ENCODE data around the gene TEPSIN. TPM values are rescaled to one million over a fixed set of nuclear protein-coding genes. Genes with fewer than 3 reads are reported as not detected.

Gene TEPSIN
- total and polyA plus RNA-seq, 2 of the 8 experiments (the other 6 are each of a cell fraction or from before 2014, with no cell fraction given): 22.9 to 28.0 TPM

DNA sequence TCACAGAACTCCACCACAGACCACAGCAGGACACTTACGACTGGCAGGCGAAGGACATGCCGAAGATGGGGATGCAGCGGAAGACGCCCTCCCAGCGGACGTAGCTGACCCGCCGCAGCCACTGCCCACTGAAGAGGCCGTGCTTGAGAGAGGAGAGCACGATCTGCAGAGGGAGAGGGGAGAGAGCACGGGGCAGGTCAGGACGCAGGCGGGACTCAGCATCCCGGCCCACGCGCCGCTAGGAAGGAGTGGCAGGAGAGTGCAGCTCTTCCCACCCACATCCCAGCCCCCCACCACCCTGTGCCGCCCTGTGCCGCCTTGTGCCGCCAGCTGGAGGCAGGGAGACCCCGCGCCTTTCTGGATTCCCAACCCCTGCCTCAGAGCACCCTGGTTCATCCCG lies 41.7 kb upstream of the TEPSIN start:
- Histone ChIP-seq H3K36me3 (ENCODE audit: control insufficient read depth in 2 of 4, insufficient read depth in 4 of 4, low read length in 3 of 4) (peaks cover 2 to 8% (median 5%) of the 10 kb centered on the region in 4 experiments; a peak in 4 of 8 replicates), H2AFZ (ENCODE audit: low read length) (no peak overlapping the region), H3K9me3 (ENCODE audit: insufficient read depth in 2 of 2, low read depth in 1 of 2, low read length in 1 of 2) (no peaks in the 10 kb centered on the region), H2BK15ac (ENCODE audit: low read length) (no peak overlapping the region), H3K9ac (replicated peaks in 1 of 4; ENCODE audit: extremely low read depth in 1 of 4, low read depth in 3 of 4, low read length in 3 of 4) (no peak overlapping the region), H3K4me2 (ENCODE audit: insufficient read depth in 1 of 2, low read depth in 2 of 2, low read length in 2 of 2) (no peak overlapping the region), H2BK120ac (replicated peaks; ENCODE audit: low read depth, low read length) (no peak overlapping the region), H2BK12ac (ENCODE audit: low read depth, low read length) (no peak overlapping the region), H3K14ac (ENCODE audit: insufficient read length) (no peak overlapping the region), H4K5ac (ENCODE audit: insufficient read length, low read depth, low read length) (no peak overlapping the region), H3K79me1 (ENCODE audit: low read depth, low read length) (peaks cover 4% of the 10 kb centered on the region), H4K91ac (replicated peaks; ENCODE audit: insufficient read length, low read length) (no peak overlapping the region), H3K23me2 (ENCODE audit: low read depth, low read length) (no peaks in the 10 kb centered on the region), H3K79me2 (ENCODE audit: control insufficient read depth in 1 of 2, insufficient read depth in 2 of 2, low read length in 2 of 2) (no peaks in the 10 kb centered on the region), H3K4me3 (ENCODE audit: extremely low read depth in 1 of 4, insufficient read depth in 2 of 4, low read depth in 3 of 4, low read length in 4 of 4) (no peak overlapping the region), H4K20me1 (replicated peaks in 1 of 2; ENCODE audit: control insufficient read depth in 1 of 2, insufficient read depth in 2 of 2, low read length in 2 of 2) (peaks cover 11 to 13% of the 10 kb centered on the region in 2 experiments), H2AK5ac (ENCODE audit: low read depth, low read length) (no peak overlapping the region), H4K8ac (ENCODE audit: extremely low read depth, insufficient read depth, low read length) (peak overlapping the region; percentile 71; the same call in 1 of the 2 replicates), H3K4me1 (replicated peaks in 1 of 4; ENCODE audit: control insufficient read depth in 3 of 4, insufficient read depth in 4 of 4, low read length in 3 of 4) (peaks cover 0 to 11% (median 0%) of the 10 kb centered on the region in 4 experiments; a peak in 3 of 7 replicates), H3K4ac (replicated peaks; ENCODE audit: insufficient read length, low read depth, low read length) (no peak overlapping the region), H3K18ac (ENCODE audit: extremely low read depth, low read length) (no peak overlapping the region), H2BK20ac (ENCODE audit: low read length) (no peak overlapping the region), H2BK5ac (ENCODE audit: low read depth, low read length) (no peak overlapping the region), H3K27ac (ENCODE audit: low read depth, low read length) (no peak overlapping the region), H3K56ac (replicated peaks; ENCODE audit: insufficient read length, low read depth, low read length) (no peak overlapping the region), H3K23ac (ENCODE audit: insufficient read length) (no peak overlapping the region), H3K27me3 (replicated peaks in 1 of 4; ENCODE audit: control insufficient read depth in 3 of 4, extremely low read depth in 1 of 4, insufficient read depth in 3 of 4, low read length in 3 of 4) (no peaks in the 10 kb centered on the region)
- FAIRE-seq (no peak), DNase-seq (ENCODE audit: low read depth in 1 of 2, low spot score in 2 of 2) (no peak)
- ChIA-PET POLR2A (ENCODE audit: partially characterized antibody) (no interaction called here), CTCF (ENCODE audit: partially characterized antibody) (interaction anchor here (0.6 to 3.5 kb wide), 6 partner anchors 9 to 165 kb away, joined by 3 to 15 read pairs (median 4); no protein-coding TSS in a partner anchor)
- TF ChIP-seq E2F6 (IDR thresholded peaks at IDR 0.05) (no peak), SUZ12 (IDR thresholded peaks at IDR 0.05; ENCODE audit: low read length) (no peak)
- 91% methylated on average over 20 of the region's 24 CpGs; no CpG with 5 or more reads in 1 of the 2 experiments for WGBS, 2 experiments (ENCODE audit: extremely low coverage in 1 of 2, insufficient coverage in 1 of 2, insufficient read length in 1 of 2, insufficient replicate concordance in 2 of 2, low coverage in 1 of 2, low lambda C conversion rate in 2 of 2, missing lambda C conversion rate in 1 of 2)

Data from H1 (cell line).